GM04503 (cell line): ENCODE results near the gene ARHGAP18.

Experiments
- DNase-seq: peaks from one replicate; pipeline ENCODE4 v3.0.0-alpha.2; 2012; ENCODE audit warnings: low read depth

Gene ARHGAP18

GRCh38 chr6:129667621-129668020, 42.4 kb downstream of the ARHGAP18 start:
- no peak for DNase-seq

GRCh38 chr6:129667034-129667433, 42.9 kb downstream of the ARHGAP18 start:
- DNase-seq = no peak

- DNase-seq = no peak
Observed at GRCh38 chr6:129665555-129665954, 44.4 kb downstream of the ARHGAP18 start.

GRCh38 chr6:129663531-129663930, 46.4 kb downstream of the ARHGAP18 start:
- no peak for DNase-seq

GRCh38 chr6:129662980-129663431, 47.0 kb downstream of the ARHGAP18 start:
- DNase-seq = no peak

- DNase-seq = no peak
Observed at GRCh38 chr6:129662406-129662766, 47.6 kb downstream of the ARHGAP18 start.

- DNase-seq = no peak
Observed at GRCh38 chr6:129661536-129662405, 48.2 kb downstream of the ARHGAP18 start.

- no peak for DNase-seq
Observed at GRCh38 chr6:129660346-129660676, 49.7 kb downstream of the ARHGAP18 start.

- no peak for DNase-seq
Observed at GRCh38 chr6:129659590-129660345, 50.2 kb downstream of the ARHGAP18 start.

GRCh38 chr6:129659167-129659566, 50.8 kb downstream of the ARHGAP18 start:
- no peak for DNase-seq

- DNase-seq = no peak
Observed at GRCh38 chr6:129657483-129657882, 52.5 kb downstream of the ARHGAP18 start.

- no peak for DNase-seq
Observed at GRCh38 chr6:129655334-129655733, 54.6 kb downstream of the ARHGAP18 start.

- DNase-seq = no peak
Observed at GRCh38 chr6:129653746-129654145, 56.2 kb downstream of the ARHGAP18 start.

- no peak for DNase-seq
Observed at GRCh38 chr6:129653229-129653628, 56.7 kb downstream of the ARHGAP18 start.

- DNase-seq = no peak
Observed at GRCh38 chr6:129651291-129651691, 58.7 kb downstream of the ARHGAP18 start.

- DNase-seq = no peak
Observed at GRCh38 chr6:129648819-129649491, 61.0 kb downstream of the ARHGAP18 start.

- no peak for DNase-seq
Observed at GRCh38 chr6:129647044-129647443, 62.9 kb downstream of the ARHGAP18 start.

- no peak for DNase-seq
Observed at GRCh38 chr6:129646642-129647041, 63.3 kb downstream of the ARHGAP18 start.

GRCh38 chr6:129645830-129646579, 64.0 kb downstream of the ARHGAP18 start:
- no peak for DNase-seq

GRCh38 chr6:129645106-129645829, 64.7 kb downstream of the ARHGAP18 start:
- DNase-seq = no peak

- DNase-seq = peak; percentile 45
Observed at GRCh38 chr6:129644567-129645015, 65.4 kb downstream of the ARHGAP18 start.
